Fibroblast of skin of scalp (primary cell): ENCODE measurements around the gene FAM200B.
A peak's percentile ranks its signal among the peaks of the same experiment; 100 is the strongest.

Experiments
- DNase-seq: peaks from one replicate; pipeline ENCODE4 v3.0.0-alpha.2; 2013

FAM200B gene

DNA sequence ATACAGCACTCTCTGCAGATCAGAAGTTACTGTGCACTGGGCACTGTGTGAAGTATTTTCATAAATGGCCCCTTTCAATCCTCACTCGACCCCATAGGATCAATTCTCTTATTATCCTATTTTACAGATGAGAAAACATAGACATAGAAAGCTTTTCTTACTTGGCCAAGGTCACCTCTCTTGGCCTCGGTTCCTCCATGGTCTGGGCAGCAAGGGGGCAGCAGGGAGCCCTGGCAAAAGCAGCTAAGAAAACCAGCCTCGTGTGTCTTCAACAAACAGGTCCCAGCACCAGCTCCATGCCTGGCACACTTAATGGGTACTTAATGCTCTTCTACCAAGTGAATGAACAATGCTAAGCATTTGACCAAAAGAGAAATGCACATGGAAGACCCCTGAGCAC, 55.6 kb downstream of the FAM200B start:
- no peak for DNase-seq

DNA sequence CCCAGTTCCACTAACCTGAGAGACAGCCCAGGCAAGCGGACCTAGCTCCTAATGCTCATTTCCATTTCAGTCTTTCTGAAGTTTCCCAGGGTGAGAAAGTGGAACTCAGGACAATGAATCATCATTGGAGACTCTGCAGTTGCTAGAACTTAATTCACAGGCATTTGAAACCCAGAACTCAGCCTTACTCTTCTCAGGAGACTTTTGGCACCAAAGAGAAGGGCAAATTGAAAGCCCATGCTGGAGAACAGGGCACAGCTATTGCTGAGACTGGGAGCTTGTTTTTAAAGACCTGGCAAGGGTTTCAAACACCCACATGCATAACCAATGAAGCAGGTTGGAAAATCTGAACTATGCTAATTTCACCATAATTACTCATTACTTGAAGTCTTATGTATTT, 57.2 kb downstream of the FAM200B start:
- DNase-seq = peak; percentile 36
